ENCODE data around the gene LRRN4.
"Not testable (repeated sequence)": the region's sequence is repeated elsewhere in the genome, so short reads cannot be mapped to it uniquely, and the experiment has no call there.

DNA sequence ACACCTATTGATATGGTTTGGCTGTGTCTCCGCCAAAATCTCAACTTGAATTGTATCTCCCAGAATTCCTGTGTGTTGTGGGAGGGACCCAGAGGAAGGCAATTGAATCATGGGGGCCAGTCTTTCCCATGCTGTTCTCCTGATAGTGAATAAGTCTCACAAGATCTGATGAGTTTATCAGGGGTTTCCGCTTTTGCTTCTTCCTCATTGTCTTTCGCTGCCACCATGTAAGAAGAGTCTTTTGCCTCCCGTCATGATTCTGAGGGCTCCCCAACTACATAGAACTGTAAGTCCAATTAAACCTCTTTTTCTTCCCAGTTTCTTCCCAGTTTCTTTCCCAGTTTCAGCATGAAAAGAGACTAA, 810 bp upstream of the LRRN4 start:
- TF ChIP-seq, protein P1, sequence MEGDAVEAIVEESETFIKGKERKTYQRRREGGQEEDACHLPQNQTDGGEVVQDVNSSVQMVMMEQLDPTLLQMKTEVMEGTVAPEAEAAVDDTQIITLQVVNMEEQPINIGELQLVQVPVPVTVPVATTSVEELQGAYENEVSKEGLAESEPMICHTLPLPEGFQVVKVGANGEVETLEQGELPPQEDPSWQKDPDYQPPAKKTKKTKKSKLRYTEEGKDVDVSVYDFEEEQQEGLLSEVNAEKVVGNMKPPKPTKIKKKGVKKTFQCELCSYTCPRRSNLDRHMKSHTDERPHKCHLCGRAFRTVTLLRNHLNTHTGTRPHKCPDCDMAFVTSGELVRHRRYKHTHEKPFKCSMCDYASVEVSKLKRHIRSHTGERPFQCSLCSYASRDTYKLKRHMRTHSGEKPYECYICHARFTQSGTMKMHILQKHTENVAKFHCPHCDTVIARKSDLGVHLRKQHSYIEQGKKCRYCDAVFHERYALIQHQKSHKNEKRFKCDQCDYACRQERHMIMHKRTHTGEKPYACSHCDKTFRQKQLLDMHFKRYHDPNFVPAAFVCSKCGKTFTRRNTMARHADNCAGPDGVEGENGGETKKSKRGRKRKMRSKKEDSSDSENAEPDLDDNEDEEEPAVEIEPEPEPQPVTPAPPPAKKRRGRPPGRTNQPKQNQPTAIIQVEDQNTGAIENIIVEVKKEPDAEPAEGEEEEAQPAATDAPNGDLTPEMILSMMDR (IDR thresholded peaks at IDR 0.05): not testable (repeated sequence)
- not testable (repeated sequence) for TF ChIP-seq POLR2A (IDR thresholded peaks at IDR 0.05)
